ENCODE results near the gene SLC12A1.

The SLC12A1 gene

DNA sequence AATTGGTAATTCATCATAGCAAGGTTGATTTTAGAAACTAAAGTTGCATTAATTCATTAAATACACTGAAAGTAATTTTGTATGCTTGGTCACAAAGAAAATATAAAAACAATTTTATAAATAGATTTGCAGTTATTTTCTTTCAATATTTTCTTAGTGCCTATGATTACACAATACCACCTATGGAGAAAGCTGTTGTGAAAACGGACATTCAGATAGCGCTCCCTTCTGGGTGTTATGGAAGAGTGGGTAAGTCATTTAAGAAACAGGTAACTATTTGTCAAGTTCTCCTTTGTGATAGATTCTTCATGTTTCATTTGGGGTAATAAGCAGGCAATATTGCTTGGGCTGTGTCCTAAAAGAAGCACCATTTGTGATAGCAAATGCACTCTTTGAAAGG, 128.2 kb downstream of the SLC12A1 start:
- no peak overlapping the region for H3K4me3 ChIP-seq (ENCODE audit: low read depth, low read length)
- DNase-seq (ENCODE audit: low read depth), result no peak

DNA sequence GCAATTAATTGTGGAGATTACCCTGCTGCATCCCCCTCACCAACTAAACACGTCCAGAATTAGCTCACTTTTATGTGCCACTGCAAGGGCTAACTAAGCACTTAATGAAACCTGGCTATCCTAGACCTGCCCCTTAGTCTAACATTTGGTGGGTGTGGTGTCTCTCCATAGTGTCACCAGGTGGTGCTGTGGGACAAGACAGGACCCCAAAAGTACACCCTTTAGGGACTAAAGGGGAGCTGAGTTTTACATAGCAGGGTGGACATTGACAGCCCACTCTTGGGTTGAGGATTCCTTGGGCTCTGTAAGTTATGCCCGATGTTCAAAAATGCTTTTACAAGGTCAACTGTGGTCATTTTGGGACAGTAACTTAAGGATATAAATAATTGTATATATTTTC, 130.8 kb downstream of the SLC12A1 start:
- no peak overlapping the region for H3K4me3 ChIP-seq (ENCODE audit: low read depth, low read length)
- DNase-seq (ENCODE audit: low read depth), result no peak

DNA sequence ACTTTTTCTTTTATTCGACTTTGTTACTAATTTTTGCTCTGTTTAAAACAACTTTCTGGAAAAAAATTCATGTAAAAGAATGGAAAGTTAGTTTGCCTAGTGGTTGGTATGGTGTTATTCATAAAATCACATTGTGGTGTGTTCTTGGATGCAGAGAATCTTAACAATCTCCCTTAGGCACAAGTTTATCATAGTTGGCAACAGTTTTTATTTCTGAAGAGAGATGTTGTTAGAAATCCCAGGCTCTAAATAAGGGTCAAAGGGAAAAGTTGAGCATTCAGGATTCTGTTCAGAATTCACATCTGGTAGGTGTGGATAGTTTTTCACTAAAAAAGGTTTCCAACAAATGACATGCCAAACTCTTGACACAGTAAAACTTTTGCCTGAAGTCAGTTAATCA, 131.5 kb downstream of the SLC12A1 start:
- DNase-seq (ENCODE audit: low read depth), result no peak
- no peak overlapping the region for H3K4me3 ChIP-seq (ENCODE audit: low read depth, low read length)

DNA sequence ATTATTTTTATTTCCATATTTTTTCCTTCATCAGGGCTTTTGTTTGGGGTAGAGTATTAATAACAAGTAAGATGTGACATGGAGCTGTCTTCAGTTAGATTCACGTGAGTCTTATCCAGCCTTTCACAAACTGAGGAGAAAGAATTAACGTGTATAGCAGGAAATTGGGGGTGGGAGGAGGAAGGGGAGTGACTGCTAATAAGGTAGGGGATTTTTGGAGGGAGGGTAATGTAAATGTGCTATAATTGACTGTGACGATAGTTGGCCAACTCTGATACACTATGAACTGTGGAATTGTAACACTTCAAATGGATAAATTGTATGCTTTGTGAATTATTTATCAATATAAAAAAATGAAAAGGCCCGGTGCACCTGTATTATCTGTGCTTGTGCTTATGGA, 134.0 kb downstream of the SLC12A1 start:
- DNase-seq (ENCODE audit: low read depth), result no peak

DNA sequence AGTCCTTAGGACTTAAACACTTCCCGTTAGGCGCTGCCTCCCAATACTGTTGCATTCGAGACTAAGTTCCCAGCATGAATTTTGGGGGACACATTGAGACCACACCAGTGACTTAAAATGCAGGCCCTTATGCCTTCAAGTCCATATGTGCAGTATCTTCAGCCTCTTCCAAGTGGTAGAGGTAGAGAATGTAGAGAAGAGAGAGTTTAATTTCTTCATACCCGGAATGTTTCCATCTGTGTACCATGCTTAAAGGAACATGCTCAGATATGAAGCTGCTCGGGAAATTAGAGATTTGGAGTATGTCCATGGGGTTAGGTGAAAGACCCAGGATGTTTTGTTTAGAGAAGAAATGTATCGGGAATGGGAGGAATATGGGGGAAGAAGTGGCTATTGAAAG, 137.8 kb downstream of the SLC12A1 start:
- no peak for DNase-seq (ENCODE audit: low read depth)
- no peak overlapping the region for H3K4me3 ChIP-seq (ENCODE audit: low read depth, low read length)

More for the DNA sequence above, 134.0 kb downstream of the SLC12A1 start:
- no peak overlapping the region for H3K4me3 ChIP-seq (ENCODE audit: low read depth, low read length)

DNA sequence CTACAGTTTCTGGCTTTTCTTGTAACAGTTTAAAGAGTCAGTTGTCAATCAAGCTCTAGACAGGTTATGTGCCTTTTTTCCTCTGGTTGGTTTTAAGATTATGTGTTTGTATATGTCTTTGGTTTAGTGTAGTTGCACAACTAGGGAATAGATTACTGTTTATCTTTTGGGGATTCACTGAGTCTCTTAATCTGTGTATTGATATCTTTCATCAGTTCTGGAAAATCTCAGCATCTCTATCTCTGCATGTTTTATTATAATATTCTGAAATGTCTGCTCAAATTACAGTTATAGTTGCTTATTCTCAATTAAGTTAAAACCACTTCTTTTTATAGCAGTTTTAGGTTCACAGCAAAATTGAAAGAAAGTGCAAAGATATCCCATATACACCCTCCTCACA, 139.4 kb downstream of the SLC12A1 start:
- no peak overlapping the region for H3K4me3 ChIP-seq (ENCODE audit: low read depth, low read length)
- DNase-seq (ENCODE audit: low read depth), result no peak

DNA sequence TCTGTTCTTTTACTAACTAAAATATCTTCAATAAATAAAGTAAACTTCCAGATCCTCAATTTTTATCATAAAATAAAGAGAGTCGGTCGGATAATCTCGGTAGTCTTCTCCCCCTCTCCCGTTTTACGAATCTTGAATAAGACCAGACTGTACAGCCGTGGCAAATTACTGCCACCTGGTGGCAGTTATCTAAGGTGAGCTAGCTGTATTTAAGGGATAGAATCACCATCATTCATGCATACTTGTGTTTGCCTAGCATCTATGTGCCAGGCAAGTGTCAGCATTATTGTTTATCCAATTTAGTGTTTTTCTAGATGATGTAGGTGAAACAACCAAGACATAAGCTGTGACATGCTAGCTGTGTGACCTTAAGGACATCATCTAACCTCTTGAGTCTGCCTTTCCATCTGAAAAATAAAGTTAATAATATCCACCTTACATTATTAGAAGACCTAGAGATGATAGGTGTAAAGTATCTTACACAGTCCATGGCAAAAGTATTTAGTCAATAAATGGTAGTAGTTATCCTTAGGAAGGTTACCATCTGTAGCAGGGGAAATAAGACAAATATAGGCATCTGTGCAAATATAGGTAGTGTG, 146.5 kb downstream of the SLC12A1 start:
- no peak overlapping the region for H3K4me3 ChIP-seq (ENCODE audit: low read depth, low read length)
- DNase-seq (ENCODE audit: low read depth), result no peak
